ENCODE measurements around the gene CDC5L. TPM values are rescaled to one million over a fixed set of nuclear protein-coding genes. Genes with fewer than 3 reads are reported as not detected.

CDC5L gene
- total RNA-seq, 1 experiment from 2014 or later = 24.6 TPM

- TF ChIP-seq EZH2phosphoT487 (IDR thresholded peaks at IDR 0.05; ENCODE audit: borderline replicate concordance) (no peak), POLR2AphosphoS5 (IDR thresholded peaks at IDR 0.05; ENCODE audit: low read depth, low read length) (no peak), ELF1 (IDR thresholded peaks at IDR 0.05; ENCODE audit: borderline replicate concordance, low read depth) (no peak), FOSL1 (IDR thresholded peaks at IDR 0.05; ENCODE audit: low read depth) (no peak), POLR2A (IDR thresholded peaks at IDR 0.05; ENCODE audit: borderline replicate concordance, extremely low read depth, insufficient read depth, insufficient read length) (no peak), TCF7L2 (IDR thresholded peaks at IDR 0.05; ENCODE audit: borderline replicate concordance, extremely low read depth, insufficient read depth, insufficient read length) (no peak), ZFX (IDR thresholded peaks at IDR 0.05) (no peak)
- H3K4me3 ChIP-seq (replicated peaks in 1 of 2; ENCODE audit: low read depth in 1 of 2, low read length in 2 of 2) = no peak overlapping the region
- ATAC-seq = no peak
- H3K9ac ChIP-seq (ENCODE audit: low read length) = no peak overlapping the region
- H3K36me3 ChIP-seq (ENCODE audit: control insufficient read depth in 1 of 2, insufficient read depth in 2 of 2, low read length in 2 of 2) = no peaks in the 10 kb centered on the region
- H3K9me3 ChIP-seq (ENCODE audit: control insufficient read depth in 1 of 2, insufficient read depth in 1 of 2, low read depth in 1 of 2, low read length in 2 of 2) = no peaks in the 10 kb centered on the region
- H2AFZ ChIP-seq (ENCODE audit: low read depth, low read length, poor library complexity, severe bottlenecking) = no peak overlapping the region
- H3K4me2 ChIP-seq (ENCODE audit: low read length) = no peak overlapping the region
- no peaks in the 10 kb centered on the region for H3K79me2 ChIP-seq (ENCODE audit: insufficient read depth, low read length)
- no TSS peak for BruUV-seq (replicated peaks)
- intact Hi-C loops (cut with micrococcal nuclease) = no loop called here
- ChIA-PET CTCF (no interaction called here), RAD21 (ENCODE audit: low non-redundant PET in 1 of 2, low total read pairs in 2 of 2, uncharacterized antibody in 2 of 2, unreplicated experiment in 2 of 2) (no interaction called here), POLR2A (no interaction called here)
- H3K27ac ChIP-seq (ENCODE audit: low read depth, low read length) = no peak overlapping the region
- no peaks in the 10 kb centered on the region for H4K20me1 ChIP-seq (ENCODE audit: insufficient read depth)
- no peak for DNase-seq (ENCODE audit: low read depth, low spot score)
- H3K4me1 ChIP-seq (ENCODE audit: control insufficient read depth in 1 of 2, insufficient read depth in 2 of 2, low read length in 2 of 2) = peaks cover 3 to 11% of the 10 kb centered on the region in 2 experiments; a peak in 3 of 4 replicates
- no peaks in the 10 kb centered on the region for H3K27me3 ChIP-seq (ENCODE audit: insufficient read depth, low read length)
- no peaks in the 10 kb centered on the region for H3K9me2 ChIP-seq (ENCODE audit: insufficient read depth)
These were observed 92.6 kb downstream of the CDC5L start for GRCh38 chr6:44480097-44480541.

GRCh38 chr6:44481056-44481455, 93.5 kb downstream of the CDC5L start:
- H4K20me1 ChIP-seq (ENCODE audit: insufficient read depth) = no peaks in the 10 kb centered on the region
- H3K9me3 ChIP-seq (ENCODE audit: control insufficient read depth in 1 of 2, insufficient read depth in 1 of 2, low read depth in 1 of 2, low read length in 2 of 2) = no peaks in the 10 kb centered on the region
- ATAC-seq (no peak), DNase-seq (ENCODE audit: low read depth, low spot score) (no peak)
- H3K36me3 ChIP-seq (ENCODE audit: control insufficient read depth in 1 of 2, insufficient read depth in 2 of 2, low read length in 2 of 2) = no peaks in the 10 kb centered on the region
- no TSS peak for BruUV-seq (replicated peaks)
- H2AFZ ChIP-seq (ENCODE audit: low read depth, low read length, poor library complexity, severe bottlenecking) = no peak overlapping the region
- CTCF ChIA-PET = no interaction called here
- no peaks in the 10 kb centered on the region for H3K9me2 ChIP-seq (ENCODE audit: insufficient read depth)
- TF ChIP-seq POLR2AphosphoS5 (IDR thresholded peaks at IDR 0.05; ENCODE audit: low read depth, low read length) = no peak
- TF ChIP-seq ZBTB33 (IDR thresholded peaks at IDR 0.05; ENCODE audit: extremely low read depth, insufficient replicate concordance, low read length) = no peak
- TF ChIP-seq SRF (IDR thresholded peaks at IDR 0.05; ENCODE audit: low read depth) = no peak
- TF ChIP-seq TCF7L2 (IDR thresholded peaks at IDR 0.05; ENCODE audit: borderline replicate concordance, extremely low read depth, insufficient read depth, insufficient read length) = no peak
- no peak for TF ChIP-seq FOSL1 (IDR thresholded peaks at IDR 0.05; ENCODE audit: low read depth)
- TF ChIP-seq SIN3A (IDR thresholded peaks at IDR 0.05; ENCODE audit: low read depth) = no peak
- no peak for TF ChIP-seq POLR2A (IDR thresholded peaks at IDR 0.05; ENCODE audit: borderline replicate concordance, extremely low read depth, insufficient read depth, insufficient read length)
- no peak for TF ChIP-seq EGR1 (IDR thresholded peaks at IDR 0.05; ENCODE audit: low read depth)
- TF ChIP-seq ATF3 (IDR thresholded peaks at IDR 0.05) = no peak
- no peak for TF ChIP-seq CTCF (IDR thresholded peaks at IDR 0.05 in 2 of 3, conservative IDR thresholded peaks at IDR 0.05 in 1 of 3; ENCODE audit: borderline replicate concordance in 1 of 3, insufficient read depth in 1 of 3, low read depth in 2 of 3, low read length in 2 of 3)
- POLR2A ChIA-PET = no interaction called here
- no peaks in the 10 kb centered on the region for H3K79me2 ChIP-seq (ENCODE audit: insufficient read depth, low read length)
- intact Hi-C loops (cut with micrococcal nuclease) = no loop called here
- no peak overlapping the region for H3K9ac ChIP-seq (ENCODE audit: low read length)
- peaks cover 0 to 2% of the 10 kb centered on the region in 2 experiments; a peak in 1 of 4 replicates for H3K4me1 ChIP-seq (ENCODE audit: control insufficient read depth in 1 of 2, insufficient read depth in 2 of 2, low read length in 2 of 2)
- no peaks in the 10 kb centered on the region for H3K27me3 ChIP-seq (ENCODE audit: insufficient read depth, low read length)
- H3K4me2 ChIP-seq (ENCODE audit: low read length) = no peak overlapping the region
- H3K27ac ChIP-seq (ENCODE audit: low read depth, low read length) = no peak overlapping the region
- RAD21 ChIA-PET (ENCODE audit: low non-redundant PET in 1 of 2, low total read pairs in 2 of 2, uncharacterized antibody in 2 of 2, unreplicated experiment in 2 of 2) = no interaction called here
- H3K4me3 ChIP-seq (replicated peaks in 1 of 2; ENCODE audit: low read depth in 1 of 2, low read length in 2 of 2) = no peak overlapping the region
